Loucy (cell line): ENCODE results near the gene MLF2.
A peak's percentile ranks its signal among the peaks of the same experiment; 100 is the strongest.

ENCODE experiments used
- H2AFZ ChIP-seq: fragments of 200-600 bp; sonication (generic); 2 replicates; pipeline ENCODE4 v1.6.0; 2016; ENCODE audit warnings: antibody characterized with exemption, mild to moderate bottlenecking, low read length, moderate library complexity
- H3F3A ChIP-seq: fragments of 200-600 bp; 2 replicates; pipeline ENCODE4 v1.6.0; 2016; ENCODE audit warnings: antibody characterized with exemption, low read depth, mild to moderate bottlenecking
- H3K27me3 ChIP-seq: fragments of 200-600 bp; sonication (generic); 2 replicates; pipeline ENCODE4 v1.6.1; 2014; ENCODE audit warnings: low read length, mild to moderate bottlenecking; ENCODE audit not compliant: insufficient read depth, poor library complexity, severe bottlenecking
- H3K36me3 ChIP-seq: fragments of 200-600 bp; sonication (generic); 2 replicates; pipeline ENCODE4 v1.6.1; 2016; ENCODE audit warnings: low read length; ENCODE audit not compliant: insufficient read depth
- H3K4me1 ChIP-seq: fragments of 200-600 bp; sonication (generic); 2 replicates; pipeline ENCODE4 v1.5.1; 2014; ENCODE audit warnings: low read length, mild to moderate bottlenecking; ENCODE audit not compliant: insufficient read depth, poor library complexity, severe bottlenecking
- H3K4me2 ChIP-seq: fragments of 200-600 bp; sonication (generic); 2 replicates; pipeline ENCODE4 v1.6.0; 2014; ENCODE audit warnings: antibody characterized with exemption, low read length, low read depth, mild to moderate bottlenecking; ENCODE audit not compliant: poor library complexity, severe bottlenecking
- H3K4me3 ChIP-seq: fragments of 200-600 bp; sonication (generic); 2 replicates; pipeline ENCODE4 v1.5.1; 2014; ENCODE audit warnings: low read length, mild to moderate bottlenecking, mixed read lengths; ENCODE audit not compliant: poor library complexity, severe bottlenecking
- H3K79me2 ChIP-seq: fragments of 200-600 bp; sonication (generic); 2 replicates; pipeline ENCODE4 v1.6.1; 2014; ENCODE audit warnings: low read length; ENCODE audit not compliant: insufficient read depth
- H3K9ac ChIP-seq: fragments of 200-600 bp; sonication (generic); 2 replicates; pipeline ENCODE4 v1.6.0; 2014; ENCODE audit warnings: mild to moderate bottlenecking, low read depth, low read length, moderate library complexity; ENCODE audit not compliant: poor library complexity, severe bottlenecking
- H3K9me2 ChIP-seq: fragments of 200-600 bp; sonication (generic); replicated peaks from 2 replicates; pipeline ENCODE4 v1.6.1; 2016; ENCODE audit warnings: low read depth, low read length, mixed read lengths
- H3K9me3 ChIP-seq: fragments of 200-600 bp; sonication (generic); 2 replicates; pipeline ENCODE4 v1.6.1; 2014; ENCODE audit warnings: mild to moderate bottlenecking, antibody characterized with exemption, low read length, low read depth; ENCODE audit not compliant: insufficient read depth
- H4K20me1 ChIP-seq: fragments of 200-600 bp; sonication (generic); 2 replicates; pipeline ENCODE4 v1.6.0; 2014; ENCODE audit warnings: antibody characterized with exemption, low read length, mild to moderate bottlenecking; ENCODE audit not compliant: insufficient read depth, poor library complexity, severe bottlenecking
- CTCF ChIP-seq: fragments of 200-600 bp; sonication (generic); conservative IDR thresholded peaks from 2 replicates; pipeline ENCODE4 v1.5.1; 2014; ENCODE audit warnings: mild to moderate bottlenecking, antibody characterized with exemption, low read length
- EZH2phosphoT487 ChIP-seq: fragments of 200-600 bp; IDR thresholded peaks from 2 replicates; pipeline ENCODE4 v1.6.1; 2018; ENCODE audit warnings: antibody characterized with exemption, mild to moderate bottlenecking, moderate library complexity, borderline replicate concordance

Gene MLF2

GRCh38 chr12:6780573-6780972 lies 27.6 kb upstream of the MLF2 start:
- H3K4me1 ChIP-seq, result peaks cover 4% of the 10 kb centered on the region
- no peaks in the 10 kb centered on the region for H4K20me1 ChIP-seq
- TF ChIP-seq EZH2phosphoT487 (no peak), CTCF (no peak)

GRCh38 chr12:6779708-6780432 lies 26.9 kb upstream of the MLF2 start:
- no peak for TF ChIP-seq CTCF
- Histone ChIP-seq H3K4me3 (no peak overlapping the region), H3K9me2 (no peaks in the 10 kb centered on the region), H3K4me2 (no peak overlapping the region), H3K9ac (no peak overlapping the region), H2AFZ (no peak overlapping the region), H4K20me1 (no peaks in the 10 kb centered on the region), H3K36me3 (no peaks in the 10 kb centered on the region), H3K79me2 (no peaks in the 10 kb centered on the region), H3F3A (no peaks in the 10 kb centered on the region), H3K9me3 (no peaks in the 10 kb centered on the region), H3K4me1 (peaks cover 4% of the 10 kb centered on the region), H3K27me3 (no peaks in the 10 kb centered on the region)

More at GRCh38 chr12:6780573-6780972, 27.6 kb upstream of the MLF2 start:
- Histone ChIP-seq H3K9me3 (no peaks in the 10 kb centered on the region), H3K4me2 (no peak overlapping the region), H2AFZ (no peak overlapping the region), H3K27me3 (no peaks in the 10 kb centered on the region), H3K79me2 (no peaks in the 10 kb centered on the region), H3K36me3 (no peaks in the 10 kb centered on the region), H3K9me2 (no peaks in the 10 kb centered on the region), H3K9ac (no peak overlapping the region), H3F3A (no peaks in the 10 kb centered on the region), H3K4me3 (no peak overlapping the region)

- Histone ChIP-seq H3K27me3 (no peaks in the 10 kb centered on the region), H3F3A (no peaks in the 10 kb centered on the region), H3K79me2 (no peaks in the 10 kb centered on the region), H3K36me3 (no peaks in the 10 kb centered on the region), H3K4me2 (peak overlapping the region; percentile 53), H3K4me3 (peak overlapping the region; percentile 46), H4K20me1 (no peaks in the 10 kb centered on the region), H2AFZ (peak overlapping the region; percentile 35; the same call in 1 of the 2 replicates), H3K9me2 (no peaks in the 10 kb centered on the region), H3K9ac (peak overlapping the region; percentile 34), H3K9me3 (no peaks in the 10 kb centered on the region), H3K4me1 (peaks cover 4% of the 10 kb centered on the region)
- TF ChIP-seq CTCF (peak; percentile 95), EZH2phosphoT487 (no peak)
Observed at GRCh38 chr12:6778574-6779550, 25.9 kb upstream of the MLF2 start.
